ENCODE measurements around the gene ADAMTS16.

ADAMTS16 gene

DNA sequence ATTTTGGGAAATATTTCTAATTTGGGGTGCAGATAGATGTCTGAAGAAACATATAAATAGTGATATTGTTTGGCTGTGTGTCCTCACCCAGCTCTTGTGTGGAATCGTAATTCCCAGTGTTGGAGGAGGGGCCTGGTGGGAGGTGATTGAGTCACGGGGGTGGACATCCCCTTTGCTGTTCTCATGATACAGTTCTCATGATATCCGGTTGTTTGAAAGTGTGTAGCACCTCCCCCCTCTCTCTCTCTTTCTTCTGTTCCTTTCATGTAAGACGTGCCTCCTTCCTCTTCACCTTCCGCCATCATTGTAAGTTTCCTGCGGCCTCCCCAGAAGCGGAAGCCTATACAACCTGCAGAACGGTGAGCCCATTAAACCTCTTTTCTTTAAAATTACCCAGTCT lies 11.4 kb upstream of the ADAMTS16 start:
- Histone ChIP-seq H2BK120ac (ENCODE audit: low read depth, low read length) (no peak overlapping the region), H2AK5ac (ENCODE audit: low read length, severe bottlenecking) (no peak overlapping the region), H3K79me1 (replicated peaks; ENCODE audit: low read length, poor library complexity, severe bottlenecking) (no peaks in the 10 kb centered on the region), H3K9me3 (ENCODE audit: control insufficient read depth, low read length) (no peaks in the 10 kb centered on the region), H3K23ac (ENCODE audit: low read length in 2 of 2) (no peak overlapping the region), H3K9ac (ENCODE audit: low read length) (no peak overlapping the region), H4K91ac (ENCODE audit: low read length) (no peak overlapping the region), H4K8ac (ENCODE audit: low read length) (no peak overlapping the region), H2BK5ac (ENCODE audit: low read depth, low read length, poor library complexity, severe bottlenecking) (no peak overlapping the region), H3K4ac (ENCODE audit: low read depth in 1 of 2, low read length in 2 of 2) (no peak overlapping the region), H3K4me1 (ENCODE audit: control insufficient read depth, insufficient read depth, low read depth, low read length) (peaks cover 2% of the 10 kb centered on the region), H3K27ac (ENCODE audit: low read length, poor library complexity, severe bottlenecking) (no peak overlapping the region), H2BK12ac (ENCODE audit: low read length in 2 of 2) (no peak overlapping the region), H2AFZ (ENCODE audit: low read depth, low read length) (no peak overlapping the region), H3K14ac (ENCODE audit: low read length in 2 of 2) (no peak overlapping the region), H3K36me3 (ENCODE audit: control insufficient read depth in 1 of 2, insufficient read depth in 2 of 2, low read depth in 1 of 2, low read length in 2 of 2) (no peaks in the 10 kb centered on the region), H3K27me3 (ENCODE audit: control insufficient read depth in 1 of 2, insufficient read depth in 1 of 2, low read length in 2 of 2) (peaks cover 0 to 10% of the 10 kb centered on the region in 2 experiments), H2BK15ac (ENCODE audit: low read depth, poor library complexity, severe bottlenecking) (no peak overlapping the region), H3K4me3 (ENCODE audit: insufficient read depth in 1 of 2, low read depth in 1 of 2, low read length in 2 of 2) (no peak overlapping the region), H3K18ac (ENCODE audit: low read depth in 1 of 2, low read length in 2 of 2) (no peak overlapping the region), H3K4me2 (ENCODE audit: low read length, poor library complexity, severe bottlenecking) (no peak overlapping the region)
- DNase-seq = no peak
- 86% methylated on average over 7 of the region's 8 CpGs for WGBS

DNA sequence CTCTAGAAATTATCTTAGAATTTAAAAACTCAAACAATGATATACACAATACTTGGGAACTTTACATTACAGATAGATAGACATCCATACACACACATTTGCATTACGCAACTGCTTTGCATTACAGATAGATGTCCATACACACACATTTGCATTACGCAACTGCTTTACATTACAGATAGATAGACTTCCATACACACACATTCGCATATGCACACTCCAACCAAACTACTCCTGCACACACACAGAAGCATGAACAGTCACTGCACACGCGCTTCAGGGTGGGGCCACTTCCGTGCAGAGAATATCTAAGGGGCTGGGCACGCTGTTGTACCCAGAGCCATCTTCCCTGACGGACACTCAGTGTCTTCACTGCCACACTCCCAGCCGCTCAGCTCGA lies 7.9 kb upstream of the ADAMTS16 start:
- H3K4me3 ChIP-seq (ENCODE audit: insufficient read depth in 1 of 2, low read depth in 1 of 2, low read length in 2 of 2) = no peak overlapping the region
- no peak overlapping the region for H3K14ac ChIP-seq (ENCODE audit: low read length in 2 of 2)
- no peak overlapping the region for H2BK120ac ChIP-seq (ENCODE audit: low read depth, low read length)
- no peak overlapping the region for H3K23ac ChIP-seq (ENCODE audit: low read length in 2 of 2)
- no peak overlapping the region for H3K9ac ChIP-seq (ENCODE audit: low read length)
- H4K8ac ChIP-seq (ENCODE audit: low read length) = no peak overlapping the region
- no peak overlapping the region for H2BK15ac ChIP-seq (ENCODE audit: low read depth, poor library complexity, severe bottlenecking)
- H3K4ac ChIP-seq (ENCODE audit: low read depth in 1 of 2, low read length in 2 of 2) = no peak overlapping the region
- no peak overlapping the region for H3K4me2 ChIP-seq (ENCODE audit: low read length, poor library complexity, severe bottlenecking)
- H4K91ac ChIP-seq (ENCODE audit: low read length) = no peak overlapping the region
- H2BK12ac ChIP-seq (ENCODE audit: low read length in 2 of 2) = no peak overlapping the region
- no peak overlapping the region for H2AFZ ChIP-seq (ENCODE audit: low read depth, low read length)
- no peaks in the 10 kb centered on the region for H3K4me1 ChIP-seq (ENCODE audit: control insufficient read depth, insufficient read depth, low read depth, low read length)
- H2BK5ac ChIP-seq (ENCODE audit: low read depth, low read length, poor library complexity, severe bottlenecking) = no peak overlapping the region
- H3K79me1 ChIP-seq (replicated peaks; ENCODE audit: low read length, poor library complexity, severe bottlenecking) = no peaks in the 10 kb centered on the region
- no peak overlapping the region for H2AK5ac ChIP-seq (ENCODE audit: low read length, severe bottlenecking)
- DNase-seq = no peak
- WGBS = 85% methylated on average over 10 of the region's 10 CpGs
- peaks cover 3% of the 10 kb centered on the region for H3K9me3 ChIP-seq (ENCODE audit: control insufficient read depth, low read length)
- H3K18ac ChIP-seq (ENCODE audit: low read depth in 1 of 2, low read length in 2 of 2) = no peak overlapping the region
- H3K27ac ChIP-seq (ENCODE audit: low read length, poor library complexity, severe bottlenecking) = no peak overlapping the region
- no peaks in the 10 kb centered on the region for H3K36me3 ChIP-seq (ENCODE audit: control insufficient read depth in 1 of 2, insufficient read depth in 2 of 2, low read depth in 1 of 2, low read length in 2 of 2)
- H3K27me3 ChIP-seq (ENCODE audit: control insufficient read depth in 1 of 2, insufficient read depth in 1 of 2, low read length in 2 of 2) = peaks cover 0 to 13% of the 10 kb centered on the region in 2 experiments

GRCh38 chr5:5132693-5133295 lies 7.3 kb upstream of the ADAMTS16 start:
- Histone ChIP-seq H2AFZ (ENCODE audit: low read depth, low read length) (no peak overlapping the region), H3K36me3 (ENCODE audit: control insufficient read depth in 1 of 2, insufficient read depth in 2 of 2, low read depth in 1 of 2, low read length in 2 of 2) (no peaks in the 10 kb centered on the region), H3K4me1 (ENCODE audit: control insufficient read depth, insufficient read depth, low read depth, low read length) (no peaks in the 10 kb centered on the region), H3K79me1 (replicated peaks; ENCODE audit: low read length, poor library complexity, severe bottlenecking) (no peaks in the 10 kb centered on the region), H2BK12ac (ENCODE audit: low read length in 2 of 2) (no peak overlapping the region), H3K9me3 (ENCODE audit: control insufficient read depth, low read length) (peaks cover 3% of the 10 kb centered on the region), H3K4me3 (ENCODE audit: insufficient read depth in 1 of 2, low read depth in 1 of 2, low read length in 2 of 2) (no peak overlapping the region), H3K27ac (ENCODE audit: low read length, poor library complexity, severe bottlenecking) (no peak overlapping the region), H3K4me2 (ENCODE audit: low read length, poor library complexity, severe bottlenecking) (no peak overlapping the region), H3K4ac (ENCODE audit: low read depth in 1 of 2, low read length in 2 of 2) (no peak overlapping the region), H3K9ac (ENCODE audit: low read length) (no peak overlapping the region), H4K91ac (ENCODE audit: low read length) (no peak overlapping the region), H2AK5ac (ENCODE audit: low read length, severe bottlenecking) (no peak overlapping the region), H3K27me3 (ENCODE audit: control insufficient read depth in 1 of 2, insufficient read depth in 1 of 2, low read length in 2 of 2) (peaks cover 0 to 13% of the 10 kb centered on the region in 2 experiments), H4K8ac (ENCODE audit: low read length) (no peak overlapping the region), H3K14ac (ENCODE audit: low read length in 2 of 2) (no peak overlapping the region), H2BK15ac (ENCODE audit: low read depth, poor library complexity, severe bottlenecking) (no peak overlapping the region), H2BK5ac (ENCODE audit: low read depth, low read length, poor library complexity, severe bottlenecking) (peak overlapping the region; percentile 22), H3K23ac (ENCODE audit: low read length in 2 of 2) (no peak overlapping the region), H3K18ac (ENCODE audit: low read depth in 1 of 2, low read length in 2 of 2) (no peak overlapping the region), H2BK120ac (ENCODE audit: low read depth, low read length) (no peak overlapping the region)
- 82% methylated on average over 15 of the region's 15 CpGs for WGBS
- no peak for DNase-seq

GRCh38 chr5:5134107-5134506 lies 6.0 kb upstream of the ADAMTS16 start:
- peaks cover under 1% of the 10 kb centered on the region for H3K4me1 ChIP-seq (ENCODE audit: control insufficient read depth, insufficient read depth, low read depth, low read length)
- H2BK120ac ChIP-seq (ENCODE audit: low read depth, low read length) = no peak overlapping the region
- no peak overlapping the region for H3K4me3 ChIP-seq (ENCODE audit: insufficient read depth in 1 of 2, low read depth in 1 of 2, low read length in 2 of 2)
- H3K14ac ChIP-seq (ENCODE audit: low read length in 2 of 2) = no peak overlapping the region
- H2AFZ ChIP-seq (ENCODE audit: low read depth, low read length) = no peak overlapping the region
- H3K36me3 ChIP-seq (ENCODE audit: control insufficient read depth in 1 of 2, insufficient read depth in 2 of 2, low read depth in 1 of 2, low read length in 2 of 2) = no peaks in the 10 kb centered on the region
- H4K91ac ChIP-seq (ENCODE audit: low read length) = no peak overlapping the region
- H3K9ac ChIP-seq (ENCODE audit: low read length) = no peak overlapping the region
- no peak overlapping the region for H2BK5ac ChIP-seq (ENCODE audit: low read depth, low read length, poor library complexity, severe bottlenecking)
- H3K18ac ChIP-seq (ENCODE audit: low read depth in 1 of 2, low read length in 2 of 2) = no peak overlapping the region
- 93% methylated on average over 8 of the region's 9 CpGs for WGBS
- no peak overlapping the region for H3K4me2 ChIP-seq (ENCODE audit: low read length, poor library complexity, severe bottlenecking)
- peaks cover 3% of the 10 kb centered on the region for H3K9me3 ChIP-seq (ENCODE audit: control insufficient read depth, low read length)
- no peak overlapping the region for H3K23ac ChIP-seq (ENCODE audit: low read length in 2 of 2)
- no peak overlapping the region for H2BK15ac ChIP-seq (ENCODE audit: low read depth, poor library complexity, severe bottlenecking)
- no peaks in the 10 kb centered on the region for H3K79me1 ChIP-seq (replicated peaks; ENCODE audit: low read length, poor library complexity, severe bottlenecking)
- no peak overlapping the region for H2BK12ac ChIP-seq (ENCODE audit: low read length in 2 of 2)
- no peak for DNase-seq
- H4K8ac ChIP-seq (ENCODE audit: low read length) = no peak overlapping the region
- H3K27ac ChIP-seq (ENCODE audit: low read length, poor library complexity, severe bottlenecking) = no peak overlapping the region
- no peak overlapping the region for H3K4ac ChIP-seq (ENCODE audit: low read depth in 1 of 2, low read length in 2 of 2)
- no peak overlapping the region for H2AK5ac ChIP-seq (ENCODE audit: low read length, severe bottlenecking)
- peaks cover 3 to 14% of the 10 kb centered on the region in 2 experiments for H3K27me3 ChIP-seq (ENCODE audit: control insufficient read depth in 1 of 2, insufficient read depth in 1 of 2, low read length in 2 of 2)

Measured in mesenchymal stem cell (in vitro differentiated cells and primary cell).